H1 (cell line): ENCODE data around the gene MFAP5. TPM values are rescaled to one million over a fixed set of nuclear protein-coding genes. Genes with fewer than 3 reads are reported as not detected.

Experiments used
- ASH2L ChIP-seq: fragments of 200-600, 300-600 bp; sonication (generic); IDR thresholded peaks from one replicate; pipeline ENCODE4 v1.7.1; 2017; ENCODE audit warnings: low read length
- HDAC6 ChIP-seq: IDR thresholded peaks from one replicate; pipeline ENCODE4 v1.7.1; 2012; ENCODE audit warnings: low read depth, mild to moderate bottlenecking, inconsistent platforms, low read length, moderate library complexity
- MAFK ChIP-seq: IDR thresholded peaks from 2 replicates; pipeline ENCODE4 v1.6.1; 2012; ENCODE audit warnings: low read depth, mild to moderate bottlenecking, improper control_type of control experiment, low read length
- NRF1 ChIP-seq: IDR thresholded peaks from 2 replicates; pipeline ENCODE4 v1.6.1; 2011; ENCODE audit warnings: mild to moderate bottlenecking, low read depth, low read length, improper control_type of control experiment
- RXRA ChIP-seq: IDR thresholded peaks from 2 replicates; pipeline ENCODE4 v1.6.1; 2011; ENCODE audit warnings: low read depth, mild to moderate bottlenecking, low read length, moderate library complexity; ENCODE audit not compliant: insufficient read depth
- SP1 ChIP-seq: IDR thresholded peaks from 2 replicates; pipeline ENCODE4 v1.6.1; 2011; ENCODE audit warnings: low read depth, low read length
- SP2 ChIP-seq: IDR thresholded peaks from 2 replicates; pipeline ENCODE4 v1.6.1; 2012; ENCODE audit warnings: mild to moderate bottlenecking, low read length, inconsistent platforms
- SP4 ChIP-seq: IDR thresholded peaks from 2 replicates; pipeline ENCODE4 v1.6.1; 2012; ENCODE audit warnings: low read length, inconsistent platforms
- SRF ChIP-seq: IDR thresholded peaks from 2 replicates; pipeline ENCODE4 v1.6.1; 2011; ENCODE audit warnings: mild to moderate bottlenecking, low read depth, low read length, moderate library complexity
- polyA plus RNA-seq, 7 experiments: library from polyadenylated mRNA; depleted of rRNA in 3 of 7; stranded (reverse) in 5 of 7; unstranded in 2 of 7; fragments of >200 nt in 5 of 7; fragments of 200-250 nt in 2 of 7; gene quantifications; 1 replicate in 5 of 7; 2 replicates in 1 of 7; 4 replicates in 1 of 7; pipeline versions ENCODE4 v1.2.1 to v1.2.3, GENCODE V29; 2011 to 2013; ENCODE audit warnings: missing spikeins in 2 of 7, mixed read lengths in 2 of 7
- total RNA-seq: library from RNA; stranded (reverse); fragmentation: NEBNext Ultra II Directional; extraction: Animal tissue kit (Norgen Biotek cat#: 25700); gene quantifications from 2 replicates; pipeline ENCODE4 v1.2.1, GENCODE V29; 2021
- TF ChIP-seq, protein P1 (sequence below): fragments of 300-600 bp; sonication (generic); IDR thresholded peaks from 2 replicates; pipeline ENCODE4 v1.7.1; 2012; ENCODE audit warnings: low read length, moderate library complexity, mild to moderate bottlenecking, inconsistent platforms; ENCODE audit not compliant: insufficient replicate concordance

The MFAP5 gene
- total and polyA plus RNA-seq, 2 of the 8 experiments (the other 6 are each of a cell fraction or from before 2014, with no cell fraction given) = 0.60 to 0.86 TPM

GRCh38 chr12:8668441-8668840 lies 5.8 kb upstream of the MFAP5 start (continued):
- TF ChIP-seq, protein P1, sequence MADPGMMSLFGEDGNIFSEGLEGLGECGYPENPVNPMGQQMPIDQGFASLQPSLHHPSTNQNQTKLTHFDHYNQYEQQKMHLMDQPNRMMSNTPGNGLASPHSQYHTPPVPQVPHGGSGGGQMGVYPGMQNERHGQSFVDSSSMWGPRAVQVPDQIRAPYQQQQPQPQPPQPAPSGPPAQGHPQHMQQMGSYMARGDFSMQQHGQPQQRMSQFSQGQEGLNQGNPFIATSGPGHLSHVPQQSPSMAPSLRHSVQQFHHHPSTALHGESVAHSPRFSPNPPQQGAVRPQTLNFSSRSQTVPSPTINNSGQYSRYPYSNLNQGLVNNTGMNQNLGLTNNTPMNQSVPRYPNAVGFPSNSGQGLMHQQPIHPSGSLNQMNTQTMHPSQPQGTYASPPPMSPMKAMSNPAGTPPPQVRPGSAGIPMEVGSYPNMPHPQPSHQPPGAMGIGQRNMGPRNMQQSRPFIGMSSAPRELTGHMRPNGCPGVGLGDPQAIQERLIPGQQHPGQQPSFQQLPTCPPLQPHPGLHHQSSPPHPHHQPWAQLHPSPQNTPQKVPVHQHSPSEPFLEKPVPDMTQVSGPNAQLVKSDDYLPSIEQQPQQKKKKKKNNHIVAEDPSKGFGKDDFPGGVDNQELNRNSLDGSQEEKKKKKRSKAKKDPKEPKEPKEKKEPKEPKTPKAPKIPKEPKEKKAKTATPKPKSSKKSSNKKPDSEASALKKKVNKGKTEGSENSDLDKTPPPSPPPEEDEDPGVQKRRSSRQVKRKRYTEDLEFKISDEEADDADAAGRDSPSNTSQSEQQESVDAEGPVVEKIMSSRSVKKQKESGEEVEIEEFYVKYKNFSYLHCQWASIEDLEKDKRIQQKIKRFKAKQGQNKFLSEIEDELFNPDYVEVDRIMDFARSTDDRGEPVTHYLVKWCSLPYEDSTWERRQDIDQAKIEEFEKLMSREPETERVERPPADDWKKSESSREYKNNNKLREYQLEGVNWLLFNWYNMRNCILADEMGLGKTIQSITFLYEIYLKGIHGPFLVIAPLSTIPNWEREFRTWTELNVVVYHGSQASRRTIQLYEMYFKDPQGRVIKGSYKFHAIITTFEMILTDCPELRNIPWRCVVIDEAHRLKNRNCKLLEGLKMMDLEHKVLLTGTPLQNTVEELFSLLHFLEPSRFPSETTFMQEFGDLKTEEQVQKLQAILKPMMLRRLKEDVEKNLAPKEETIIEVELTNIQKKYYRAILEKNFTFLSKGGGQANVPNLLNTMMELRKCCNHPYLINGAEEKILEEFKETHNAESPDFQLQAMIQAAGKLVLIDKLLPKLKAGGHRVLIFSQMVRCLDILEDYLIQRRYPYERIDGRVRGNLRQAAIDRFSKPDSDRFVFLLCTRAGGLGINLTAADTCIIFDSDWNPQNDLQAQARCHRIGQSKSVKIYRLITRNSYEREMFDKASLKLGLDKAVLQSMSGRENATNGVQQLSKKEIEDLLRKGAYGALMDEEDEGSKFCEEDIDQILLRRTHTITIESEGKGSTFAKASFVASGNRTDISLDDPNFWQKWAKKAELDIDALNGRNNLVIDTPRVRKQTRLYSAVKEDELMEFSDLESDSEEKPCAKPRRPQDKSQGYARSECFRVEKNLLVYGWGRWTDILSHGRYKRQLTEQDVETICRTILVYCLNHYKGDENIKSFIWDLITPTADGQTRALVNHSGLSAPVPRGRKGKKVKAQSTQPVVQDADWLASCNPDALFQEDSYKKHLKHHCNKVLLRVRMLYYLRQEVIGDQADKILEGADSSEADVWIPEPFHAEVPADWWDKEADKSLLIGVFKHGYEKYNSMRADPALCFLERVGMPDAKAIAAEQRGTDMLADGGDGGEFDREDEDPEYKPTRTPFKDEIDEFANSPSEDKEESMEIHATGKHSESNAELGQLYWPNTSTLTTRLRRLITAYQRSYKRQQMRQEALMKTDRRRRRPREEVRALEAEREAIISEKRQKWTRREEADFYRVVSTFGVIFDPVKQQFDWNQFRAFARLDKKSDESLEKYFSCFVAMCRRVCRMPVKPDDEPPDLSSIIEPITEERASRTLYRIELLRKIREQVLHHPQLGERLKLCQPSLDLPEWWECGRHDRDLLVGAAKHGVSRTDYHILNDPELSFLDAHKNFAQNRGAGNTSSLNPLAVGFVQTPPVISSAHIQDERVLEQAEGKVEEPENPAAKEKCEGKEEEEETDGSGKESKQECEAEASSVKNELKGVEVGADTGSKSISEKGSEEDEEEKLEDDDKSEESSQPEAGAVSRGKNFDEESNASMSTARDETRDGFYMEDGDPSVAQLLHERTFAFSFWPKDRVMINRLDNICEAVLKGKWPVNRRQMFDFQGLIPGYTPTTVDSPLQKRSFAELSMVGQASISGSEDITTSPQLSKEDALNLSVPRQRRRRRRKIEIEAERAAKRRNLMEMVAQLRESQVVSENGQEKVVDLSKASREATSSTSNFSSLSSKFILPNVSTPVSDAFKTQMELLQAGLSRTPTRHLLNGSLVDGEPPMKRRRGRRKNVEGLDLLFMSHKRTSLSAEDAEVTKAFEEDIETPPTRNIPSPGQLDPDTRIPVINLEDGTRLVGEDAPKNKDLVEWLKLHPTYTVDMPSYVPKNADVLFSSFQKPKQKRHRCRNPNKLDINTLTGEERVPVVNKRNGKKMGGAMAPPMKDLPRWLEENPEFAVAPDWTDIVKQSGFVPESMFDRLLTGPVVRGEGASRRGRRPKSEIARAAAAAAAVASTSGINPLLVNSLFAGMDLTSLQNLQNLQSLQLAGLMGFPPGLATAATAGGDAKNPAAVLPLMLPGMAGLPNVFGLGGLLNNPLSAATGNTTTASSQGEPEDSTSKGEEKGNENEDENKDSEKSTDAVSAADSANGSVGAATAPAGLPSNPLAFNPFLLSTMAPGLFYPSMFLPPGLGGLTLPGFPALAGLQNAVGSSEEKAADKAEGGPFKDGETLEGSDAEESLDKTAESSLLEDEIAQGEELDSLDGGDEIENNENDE = no peak
- no peak for TF ChIP-seq ASH2L
- no peak for TF ChIP-seq SRF
- TF ChIP-seq HDAC6 = no peak
- TF ChIP-seq MAFK = no peak
- no peak for TF ChIP-seq SP4
- TF ChIP-seq SP1 = no peak
- TF ChIP-seq SP2 = no peak
- TF ChIP-seq RXRA = no peak
- no peak for TF ChIP-seq NRF1
